ENCODE data around the gene SLC2A14.
A peak's percentile ranks its signal among the peaks of the same experiment; 100 is the strongest.
"Not testable (repeated sequence)": the region's sequence is repeated elsewhere in the genome, so short reads cannot be mapped to it uniquely, and the experiment has no call there.

Gene SLC2A14

DNA sequence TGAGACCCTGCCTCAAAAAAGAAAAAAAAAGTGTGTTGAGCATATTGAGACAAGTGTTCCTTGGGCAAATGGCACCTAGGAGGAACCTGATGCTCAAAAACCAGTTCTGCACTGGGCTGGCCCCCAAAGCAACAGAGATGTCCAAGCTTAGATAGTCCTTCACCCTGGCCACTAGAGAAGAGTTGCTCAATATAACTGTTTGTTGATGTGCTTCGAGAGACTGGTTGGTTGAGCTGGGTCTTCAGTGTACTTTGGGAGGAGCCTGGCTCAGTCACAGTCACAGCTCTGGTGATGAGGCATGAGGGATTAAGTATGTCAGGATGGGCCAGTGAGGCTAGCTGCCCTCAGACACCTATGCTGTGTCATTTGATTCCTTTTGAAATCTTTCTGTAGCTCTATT, 38.0 kb downstream of the SLC2A14 start:
- DNase-seq (ENCODE audit: low read depth in 1 of 2, low spot score in 1 of 2) = no peak

DNA sequence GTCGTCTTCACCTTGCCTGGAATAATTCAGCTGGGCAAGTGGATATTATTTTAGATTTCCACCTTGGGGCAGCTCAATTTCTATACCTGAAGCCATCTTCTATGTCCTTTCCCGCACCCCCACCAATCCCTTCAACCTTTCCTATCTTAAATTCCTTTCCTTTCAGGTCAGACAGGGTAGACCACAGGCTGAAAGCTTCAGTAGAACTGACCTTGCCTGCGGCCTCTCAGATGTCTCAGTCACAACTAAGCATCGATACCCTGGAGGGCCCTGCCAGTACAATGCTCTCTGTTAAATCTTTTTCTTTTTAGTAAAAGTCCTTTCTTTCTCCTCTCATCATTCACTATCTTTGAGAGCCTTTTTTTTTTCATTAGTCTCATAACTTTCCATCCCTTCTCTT, 38.9 kb downstream of the SLC2A14 start:
- no peak for DNase-seq (ENCODE audit: low read depth in 1 of 2, low spot score in 1 of 2)

DNA sequence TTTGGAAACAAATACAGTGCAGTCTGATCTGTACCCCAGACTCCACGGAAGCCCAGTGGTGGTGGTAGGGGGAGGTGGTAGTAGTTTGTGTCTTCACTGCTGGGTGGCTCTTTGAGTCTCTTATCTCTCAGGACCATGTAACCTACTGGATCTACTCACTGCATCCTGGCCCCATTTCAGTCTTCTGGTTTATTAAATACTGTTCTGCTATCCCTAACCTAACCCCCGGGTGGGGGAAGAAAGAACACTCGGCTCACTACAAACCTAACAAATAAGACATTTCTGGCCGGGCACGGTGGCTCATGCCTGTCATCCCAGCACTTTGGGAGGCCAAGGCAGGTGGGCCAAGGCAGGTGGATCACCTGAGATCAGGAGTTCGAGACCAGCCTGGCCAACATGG, 39.5 kb downstream of the SLC2A14 start:
- not testable (repeated sequence) for DNase-seq (ENCODE audit: low read depth in 1 of 2, low spot score in 1 of 2)

DNA sequence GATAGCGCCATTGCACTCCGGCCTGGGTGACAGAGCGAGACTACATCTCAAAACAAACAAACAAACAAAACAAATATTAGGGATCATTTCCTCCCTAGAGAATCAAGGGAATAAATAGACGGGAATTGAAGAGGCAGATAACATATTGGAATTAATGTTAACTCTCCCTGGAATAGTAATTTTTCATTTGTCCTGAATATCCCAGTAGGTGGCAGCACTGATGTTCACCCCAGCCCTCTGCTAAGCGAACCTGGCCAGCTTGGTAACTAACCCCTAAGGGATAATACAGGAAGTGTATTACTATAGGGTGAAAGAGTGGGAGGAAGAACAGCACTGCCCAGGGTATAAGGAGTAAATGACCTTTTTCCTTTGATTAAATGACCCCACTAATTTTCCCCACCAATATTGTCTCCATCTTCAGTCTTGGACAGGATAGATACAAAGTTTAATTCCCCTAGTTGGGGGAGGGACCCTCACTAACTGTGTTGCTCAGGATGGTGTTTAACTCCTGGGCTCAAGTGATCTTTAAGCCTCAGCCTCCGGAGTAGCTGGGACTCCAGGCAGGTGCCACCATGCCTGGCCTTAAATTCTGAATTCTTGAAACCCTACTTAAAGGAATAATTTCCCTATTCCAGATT, 40.5 kb downstream of the SLC2A14 start:
- DNase-seq (ENCODE audit: low read depth in 1 of 2, low spot score in 1 of 2) = peak in 1 of 2 donors; percentile 2

DNA sequence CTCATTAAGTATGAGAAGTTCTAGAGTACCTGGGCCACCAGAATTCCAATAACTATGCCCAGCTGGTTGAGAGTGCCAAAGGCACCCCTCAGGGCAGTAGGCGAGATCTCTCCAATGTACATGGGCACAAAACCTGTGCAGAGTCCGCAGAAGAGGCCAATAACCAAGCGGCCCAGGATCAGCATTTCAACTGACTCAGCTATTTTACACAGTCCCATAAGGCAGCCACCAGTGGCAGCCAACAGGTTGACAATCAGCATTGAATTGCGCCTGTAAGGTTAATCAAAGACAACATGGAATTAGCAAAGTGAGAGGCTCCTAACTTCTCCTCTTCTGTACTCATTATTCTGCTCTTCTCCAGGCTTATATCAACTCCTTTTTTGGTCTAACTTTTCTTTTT, 43.0 kb downstream of the SLC2A14 start:
- DNase-seq (ENCODE audit: low read depth in 1 of 2, low spot score in 1 of 2) = not testable (repeated sequence)

DNA sequence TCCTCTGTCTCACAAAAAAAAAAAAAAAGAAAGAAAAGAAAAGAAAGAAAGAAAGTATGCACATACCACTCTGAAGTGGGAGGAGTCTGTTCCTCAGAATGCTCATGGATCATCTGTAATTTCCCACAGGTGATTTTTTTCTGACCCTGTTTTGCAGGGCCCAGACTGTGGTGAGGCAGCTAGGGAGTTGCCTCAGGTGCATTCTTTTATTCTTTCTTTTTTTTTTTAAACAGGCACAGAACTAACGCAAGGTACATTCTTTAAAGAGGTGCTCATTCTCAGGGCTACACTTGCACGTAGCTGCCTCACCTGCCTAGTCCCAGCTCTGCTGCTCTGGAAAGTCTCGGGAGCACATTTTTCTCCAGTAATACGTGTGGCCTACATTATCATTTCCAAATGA, 47.0 kb downstream of the SLC2A14 start:
- DNase-seq (ENCODE audit: low read depth in 1 of 2, low spot score in 1 of 2) = not testable (repeated sequence)

- DNase-seq (ENCODE audit: low read depth in 1 of 2, low spot score in 1 of 2) = peak; percentile 14 to 24
Observed at GRCh38 chr12:7806863-7807487, 65.7 kb downstream of the SLC2A14 start.

GRCh38 chr12:7806319-7806718, 66.4 kb downstream of the SLC2A14 start:
- DNase-seq (ENCODE audit: low read depth in 1 of 2, low spot score in 1 of 2) = not testable (repeated sequence)

DNA sequence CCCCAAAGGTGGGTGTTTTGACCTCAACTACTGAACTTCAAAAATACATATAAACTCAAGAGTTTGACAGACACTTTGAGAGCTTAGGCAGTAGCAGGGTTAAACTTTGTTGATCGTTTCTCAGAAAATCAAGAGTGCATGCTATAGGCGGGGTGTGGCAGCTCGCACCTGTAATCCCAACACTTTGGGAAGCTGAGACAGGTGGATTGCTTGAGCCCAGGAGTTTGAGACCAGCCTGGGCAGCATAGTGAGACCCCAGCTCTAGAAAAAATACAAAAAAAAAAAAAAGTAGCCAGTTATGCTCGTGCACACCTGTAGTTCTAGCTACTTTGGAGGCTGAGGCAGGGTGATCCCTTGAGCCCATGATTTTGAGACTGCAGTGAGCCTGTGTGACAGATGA, 71.3 kb downstream of the SLC2A14 start:
- DNase-seq (ENCODE audit: low read depth in 1 of 2, low spot score in 1 of 2) = no peak

GRCh38 chr12:7798750-7799308, 73.9 kb downstream of the SLC2A14 start:
- not testable (repeated sequence) for DNase-seq (ENCODE audit: low read depth in 1 of 2, low spot score in 1 of 2)

GRCh38 chr12:7797698-7798398, 74.9 kb downstream of the SLC2A14 start:
- no peak for DNase-seq (ENCODE audit: low read depth in 1 of 2, low spot score in 1 of 2)

DNA sequence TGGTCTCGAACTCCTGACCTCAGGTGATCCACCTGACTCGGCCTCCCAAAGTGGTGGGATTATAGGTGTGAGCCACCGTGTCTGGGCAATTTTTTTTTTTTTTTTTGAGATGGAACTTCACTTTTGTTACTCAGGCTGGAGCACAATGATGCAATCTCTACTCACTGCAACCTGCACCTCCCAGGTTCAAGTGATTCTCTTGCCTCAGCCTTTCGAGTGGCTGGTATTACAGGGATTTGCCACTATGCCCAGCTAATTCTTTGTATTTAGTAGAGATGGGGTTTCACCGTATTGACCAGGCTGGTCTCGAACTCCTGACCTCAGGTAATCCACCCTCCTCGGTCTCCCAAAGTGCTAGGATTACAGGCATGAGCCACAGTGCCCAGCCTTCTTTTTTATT, 75.4 kb downstream of the SLC2A14 start:
- DNase-seq (ENCODE audit: low read depth in 1 of 2, low spot score in 1 of 2) = not testable (repeated sequence)

DNA sequence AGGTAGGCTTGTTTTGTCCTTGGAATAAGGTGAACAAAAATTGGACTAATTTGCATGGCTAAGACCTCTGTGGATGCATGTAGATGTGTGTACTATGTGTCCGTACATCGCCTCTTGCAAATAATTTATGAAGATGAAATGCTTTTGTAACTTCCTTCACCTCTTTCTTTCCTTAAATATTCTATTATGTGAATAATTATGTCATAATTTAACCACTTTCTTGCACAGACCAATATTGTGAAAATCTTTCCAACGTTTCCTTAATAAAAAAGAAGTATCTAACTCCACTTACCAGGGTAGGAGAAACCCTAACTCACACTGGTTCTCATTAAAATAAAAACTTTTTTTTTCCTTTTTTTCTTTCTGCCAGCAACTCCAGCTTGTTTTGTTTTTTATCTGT, 79.5 kb downstream of the SLC2A14 start:
- no peak for DNase-seq (ENCODE audit: low read depth in 1 of 2, low spot score in 1 of 2)

DNA sequence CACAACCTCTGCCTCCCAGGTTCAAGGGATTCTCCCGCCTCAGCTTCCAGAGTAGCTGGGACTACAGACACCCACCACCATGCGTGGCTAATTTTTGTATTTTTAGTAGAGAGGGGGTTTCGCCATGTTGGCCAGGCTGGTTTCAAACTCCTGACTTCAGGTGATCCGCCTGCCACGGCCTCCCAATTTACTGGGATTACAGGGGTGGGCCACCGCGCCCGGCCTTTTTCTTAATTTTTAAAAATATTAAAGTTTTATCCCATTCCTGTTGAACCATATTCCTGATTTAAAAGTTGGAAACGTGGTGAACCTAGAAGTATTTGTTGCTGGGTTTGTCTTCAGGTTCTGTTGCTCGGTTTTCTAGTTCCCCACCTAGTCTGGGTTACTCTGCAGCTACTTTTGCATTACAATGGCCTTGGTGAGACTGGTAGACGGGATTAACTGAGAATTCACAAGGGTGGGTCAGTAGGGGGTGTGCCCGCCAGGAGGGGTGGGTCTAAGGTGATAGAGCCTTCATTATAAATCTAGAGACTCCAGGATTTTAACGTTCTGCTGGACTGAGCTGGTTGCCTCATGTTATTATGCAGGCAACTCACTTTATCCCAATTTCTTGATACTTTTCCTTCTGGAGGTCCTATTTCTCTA, 83.7 kb downstream of the SLC2A14 start, which contains the start of gene NANOG:
Gene NANOG (plus strand): TSS at position 519 of the 645 bp plus-strand sequence. CDS start 213 bp downstream, outside the sequence.
- DNase-seq (ENCODE audit: low read depth in 1 of 2, low spot score in 1 of 2) = not testable (repeated sequence)

GRCh38 chr12:7788294-7788660, 84.4 kb downstream of the SLC2A14 start:
- no peak for DNase-seq (ENCODE audit: low read depth in 1 of 2, low spot score in 1 of 2)

- DNase-seq (ENCODE audit: low read depth in 1 of 2, low spot score in 1 of 2) = no peak
Observed at GRCh38 chr12:7787574-7788293, 85.0 kb downstream of the SLC2A14 start.

GRCh38 chr12:7784701-7785100, 88.0 kb downstream of the SLC2A14 start:
- no peak for DNase-seq (ENCODE audit: low read depth in 1 of 2, low spot score in 1 of 2)

- DNase-seq (ENCODE audit: low read depth in 1 of 2, low spot score in 1 of 2) = not testable (repeated sequence)
Observed at GRCh38 chr12:7783433-7783832, 89.3 kb downstream of the SLC2A14 start.

- no peak for DNase-seq (ENCODE audit: low read depth in 1 of 2, low spot score in 1 of 2)
Observed at GRCh38 chr12:7782055-7782454, 90.7 kb downstream of the SLC2A14 start.

- DNase-seq (ENCODE audit: low read depth in 1 of 2, low spot score in 1 of 2) = no peak
Observed at GRCh38 chr12:7781274-7781673, 91.4 kb downstream of the SLC2A14 start.

- no peak for DNase-seq (ENCODE audit: low read depth in 1 of 2, low spot score in 1 of 2)
Observed at GRCh38 chr12:7769999-7770398, 102.7 kb downstream of the SLC2A14 start.

Measured in activated T-helper 1 cell treated with anti-CD3 and anti-CD28 coated beads, Interleukin-2, amount 50 U/mL, for 16 hours (primary cell).